Measurements from ENCODE around the gene PRSS27.
A peak's percentile ranks its signal among the peaks of the same experiment; 100 is the strongest.
"Not testable (repeated sequence)": the region's sequence is repeated elsewhere in the genome, so short reads cannot be mapped to it uniquely, and the experiment has no call there.

Gene PRSS27

DNA sequence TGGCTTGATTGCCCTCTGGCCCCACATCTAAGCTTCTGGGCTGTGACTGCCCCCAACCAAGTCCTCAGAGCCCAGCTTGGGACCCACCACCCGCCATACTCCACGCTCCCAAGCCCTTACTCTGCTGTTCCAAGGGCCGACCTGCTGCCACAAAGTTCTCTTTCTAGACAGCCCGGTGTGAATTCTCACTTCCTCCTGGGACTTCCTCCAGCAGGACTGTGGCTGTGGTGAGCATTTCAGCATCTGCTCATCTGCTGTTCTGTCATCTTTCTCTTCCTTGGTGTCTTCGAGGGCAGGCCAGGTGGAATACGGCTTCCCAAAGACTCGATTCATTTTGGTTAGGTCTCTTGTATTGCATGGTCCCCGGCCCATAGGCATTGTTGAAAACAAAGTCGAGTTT, 33.9 kb downstream of the PRSS27 start:
- H3K18ac ChIP-seq (ENCODE audit: low read length); H2BK12ac ChIP-seq (ENCODE audit: low read length); H3K27ac ChIP-seq (replicated peaks; ENCODE audit: low read length); H2BK15ac ChIP-seq (ENCODE audit: low read length); H3K4me1 ChIP-seq (ENCODE audit: control insufficient read depth in 2 of 2, insufficient read depth in 1 of 2, low read depth in 1 of 2, low read length in 2 of 2); H3K4me2 ChIP-seq (ENCODE audit: insufficient read depth, low read length, poor library complexity, severe bottlenecking); H2BK120ac ChIP-seq (ENCODE audit: low read depth, low read length); H3K23ac ChIP-seq (ENCODE audit: low read depth, low read length, poor library complexity); H3K9ac ChIP-seq (ENCODE audit: low read depth, low read length, poor library complexity); H3K9me3 ChIP-seq (replicated peaks in 1 of 2; ENCODE audit: control insufficient read depth in 2 of 2, insufficient read depth in 1 of 2, low read depth in 1 of 2, low read length in 2 of 2); H3K4me3 ChIP-seq (ENCODE audit: low read length in 2 of 2); H4K91ac ChIP-seq (ENCODE audit: low read depth, low read length, poor library complexity); H3K4ac ChIP-seq (ENCODE audit: low read length); H2AK5ac ChIP-seq (ENCODE audit: low read depth, low read length); H2BK5ac ChIP-seq (ENCODE audit: low read length); H4K8ac ChIP-seq (ENCODE audit: low read depth, low read length); DNase-seq (ENCODE audit: low spot score); H3K14ac ChIP-seq (ENCODE audit: low read length); H3K27me3 ChIP-seq (ENCODE audit: control insufficient read depth in 3 of 3, insufficient read depth in 3 of 3, low read depth in 1 of 3, low read length in 3 of 3); H2AFZ ChIP-seq (ENCODE audit: low read length): not testable (repeated sequence)
- Histone ChIP-seq H3K36me3 (replicated peaks in 1 of 2; ENCODE audit: control insufficient read depth in 2 of 2, insufficient read depth in 2 of 2, low read length in 2 of 2) (peaks cover 0 to 11% of the 10 kb centered on the region in 2 donors), H3K79me1 (ENCODE audit: low read depth, low read length) (peaks cover 21% of the 10 kb centered on the region)
- no CpG with 5 or more reads among the region's 9 CpGs for WGBS, 2 donors (ENCODE audit: extremely low coverage in 2 of 2, insufficient read length in 2 of 2, insufficient replicate concordance in 1 of 2)

GRCh38 chr16:2683041-2683440, 37.0 kb downstream of the PRSS27 start:
- H3K36me3 ChIP-seq (replicated peaks in 1 of 2; ENCODE audit: control insufficient read depth in 2 of 2, insufficient read depth in 2 of 2, low read length in 2 of 2); H4K8ac ChIP-seq (ENCODE audit: low read depth, low read length); H3K18ac ChIP-seq (ENCODE audit: low read length); H2BK120ac ChIP-seq (ENCODE audit: low read depth, low read length); H3K9me3 ChIP-seq (replicated peaks in 1 of 2; ENCODE audit: control insufficient read depth in 2 of 2, insufficient read depth in 1 of 2, low read depth in 1 of 2, low read length in 2 of 2); H3K27me3 ChIP-seq (ENCODE audit: control insufficient read depth in 3 of 3, insufficient read depth in 3 of 3, low read depth in 1 of 3, low read length in 3 of 3); DNase-seq (ENCODE audit: low spot score); H3K4ac ChIP-seq (ENCODE audit: low read length); H3K79me1 ChIP-seq (ENCODE audit: low read depth, low read length); H2BK12ac ChIP-seq (ENCODE audit: low read length); H3K23ac ChIP-seq (ENCODE audit: low read depth, low read length, poor library complexity); H2BK15ac ChIP-seq (ENCODE audit: low read length); H4K91ac ChIP-seq (ENCODE audit: low read depth, low read length, poor library complexity); H3K27ac ChIP-seq (replicated peaks; ENCODE audit: low read length); H3K14ac ChIP-seq (ENCODE audit: low read length); H3K4me1 ChIP-seq (ENCODE audit: control insufficient read depth in 2 of 2, insufficient read depth in 1 of 2, low read depth in 1 of 2, low read length in 2 of 2): not testable (repeated sequence)
- Histone ChIP-seq H3K9ac (ENCODE audit: low read depth, low read length, poor library complexity) (peak overlapping the region; percentile 97), H3K4me3 (ENCODE audit: low read length in 2 of 2) (peak overlapping the region; percentile 82 to 97), H3K4me2 (ENCODE audit: insufficient read depth, low read length, poor library complexity, severe bottlenecking) (peak overlapping the region; percentile 71), H2AFZ (ENCODE audit: low read length) (peak overlapping the region; percentile 89), H2AK5ac (ENCODE audit: low read depth, low read length) (peak overlapping the region; percentile 96), H2BK5ac (ENCODE audit: low read length) (peak overlapping the region; percentile 55)
- WGBS, 2 donors (ENCODE audit: extremely low coverage in 2 of 2, insufficient read length in 2 of 2, insufficient replicate concordance in 1 of 2), result no CpG with 5 or more reads among the region's 13 CpGs

GRCh38 chr16:2682209-2683021, 37.6 kb downstream of the PRSS27 start, which contains the start of gene KCTD5:
KCTD5 (plus strand) TSS chr16:2682523; CDS start chr16:2682549, 26 bp downstream.
- Histone ChIP-seq H3K23ac (ENCODE audit: low read depth, low read length, poor library complexity) (peak within 1 kb of the TSS; percentile 66), H3K4ac (ENCODE audit: low read length) (no peak within 1 kb of the TSS), H3K27me3 (ENCODE audit: control insufficient read depth in 3 of 3, insufficient read depth in 3 of 3, low read depth in 1 of 3, low read length in 3 of 3) (no peaks in the 10 kb centered on the region), H3K18ac (ENCODE audit: low read length) (peak within 1 kb of the TSS; percentile 88), H3K79me1 (ENCODE audit: low read depth, low read length) (peaks cover 6% of the 10 kb centered on the region), H3K27ac (replicated peaks; ENCODE audit: low read length) (no peak within 1 kb of the TSS), H2BK15ac (ENCODE audit: low read length) (no peak within 1 kb of the TSS), H2BK120ac (ENCODE audit: low read depth, low read length) (no peak within 1 kb of the TSS), H3K9ac (ENCODE audit: low read depth, low read length, poor library complexity) (peak within 1 kb of the TSS; percentile 97), H2BK12ac (ENCODE audit: low read length) (no peak within 1 kb of the TSS), H3K14ac (ENCODE audit: low read length) (no peak within 1 kb of the TSS), H4K91ac (ENCODE audit: low read depth, low read length, poor library complexity) (no peak within 1 kb of the TSS), H4K8ac (ENCODE audit: low read depth, low read length) (no peak within 1 kb of the TSS), H2AK5ac (ENCODE audit: low read depth, low read length) (peak within 1 kb of the TSS; percentile 96), H3K9me3 (replicated peaks in 1 of 2; ENCODE audit: control insufficient read depth in 2 of 2, insufficient read depth in 1 of 2, low read depth in 1 of 2, low read length in 2 of 2) (no peaks in the 10 kb centered on the region), H3K4me2 (ENCODE audit: insufficient read depth, low read length, poor library complexity, severe bottlenecking) (peak within 1 kb of the TSS; percentile 71), H3K36me3 (replicated peaks in 1 of 2; ENCODE audit: control insufficient read depth in 2 of 2, insufficient read depth in 2 of 2, low read length in 2 of 2) (peaks cover 0 to 7% of the 10 kb centered on the region in 2 donors), H3K4me1 (ENCODE audit: control insufficient read depth in 2 of 2, insufficient read depth in 1 of 2, low read depth in 1 of 2, low read length in 2 of 2) (peaks cover 0 to 2% of the 10 kb centered on the region in 2 donors), H2BK5ac (ENCODE audit: low read length) (peak within 1 kb of the TSS; percentile 55), H3K4me3 (ENCODE audit: low read length in 2 of 2) (peak within 1 kb of the TSS; percentile 82 to 97), H2AFZ (ENCODE audit: low read length) (peak within 1 kb of the TSS; percentile 89)
- peak; percentile 93 for DNase-seq (ENCODE audit: low spot score)
- WGBS, 2 donors (ENCODE audit: extremely low coverage in 2 of 2, insufficient read length in 2 of 2, insufficient replicate concordance in 1 of 2), result no CpG with 5 or more reads among the region's 73 CpGs

DNA sequence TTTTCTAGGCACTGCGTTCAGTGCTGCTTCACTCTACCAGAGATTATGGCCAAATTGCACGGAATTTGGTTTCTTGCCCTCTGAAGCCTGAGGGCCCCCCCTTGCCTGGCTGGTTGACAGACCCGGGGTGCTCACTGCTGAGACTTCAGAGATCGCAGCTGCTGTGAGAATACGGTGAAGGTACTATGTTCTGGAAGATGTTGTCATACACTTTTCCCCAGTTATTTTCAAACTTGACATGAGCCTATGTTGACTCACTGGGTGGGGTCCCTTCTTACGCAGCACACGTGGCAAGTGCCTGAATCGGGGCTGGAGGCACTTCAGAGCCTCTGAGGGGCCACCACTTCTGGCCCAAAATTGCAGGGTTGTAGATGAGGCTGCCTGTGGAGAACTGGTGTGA, 39.7 kb downstream of the PRSS27 start:
- H3K9me3 ChIP-seq (replicated peaks in 1 of 2; ENCODE audit: control insufficient read depth in 2 of 2, insufficient read depth in 1 of 2, low read depth in 1 of 2, low read length in 2 of 2); DNase-seq (ENCODE audit: low spot score); H3K36me3 ChIP-seq (replicated peaks in 1 of 2; ENCODE audit: control insufficient read depth in 2 of 2, insufficient read depth in 2 of 2, low read length in 2 of 2); H2BK15ac ChIP-seq (ENCODE audit: low read length); H3K4me2 ChIP-seq (ENCODE audit: insufficient read depth, low read length, poor library complexity, severe bottlenecking); H3K4ac ChIP-seq (ENCODE audit: low read length); H3K14ac ChIP-seq (ENCODE audit: low read length); H2BK12ac ChIP-seq (ENCODE audit: low read length); H2BK120ac ChIP-seq (ENCODE audit: low read depth, low read length); H3K79me1 ChIP-seq (ENCODE audit: low read depth, low read length); H4K8ac ChIP-seq (ENCODE audit: low read depth, low read length); H2AK5ac ChIP-seq (ENCODE audit: low read depth, low read length); H3K9ac ChIP-seq (ENCODE audit: low read depth, low read length, poor library complexity); H3K18ac ChIP-seq (ENCODE audit: low read length); H3K27ac ChIP-seq (replicated peaks; ENCODE audit: low read length); H2AFZ ChIP-seq (ENCODE audit: low read length); H3K27me3 ChIP-seq (ENCODE audit: control insufficient read depth in 3 of 3, insufficient read depth in 3 of 3, low read depth in 1 of 3, low read length in 3 of 3); H4K91ac ChIP-seq (ENCODE audit: low read depth, low read length, poor library complexity); H3K4me1 ChIP-seq (ENCODE audit: control insufficient read depth in 2 of 2, insufficient read depth in 1 of 2, low read depth in 1 of 2, low read length in 2 of 2); H3K4me3 ChIP-seq (ENCODE audit: low read length in 2 of 2); H3K23ac ChIP-seq (ENCODE audit: low read depth, low read length, poor library complexity); H2BK5ac ChIP-seq (ENCODE audit: low read length): not testable (repeated sequence)
- no CpG with 5 or more reads among the region's 8 CpGs for WGBS, 2 donors (ENCODE audit: extremely low coverage in 2 of 2, insufficient read length in 2 of 2, insufficient replicate concordance in 1 of 2)
